ENCODE data around the gene ZIC2.

DNA sequence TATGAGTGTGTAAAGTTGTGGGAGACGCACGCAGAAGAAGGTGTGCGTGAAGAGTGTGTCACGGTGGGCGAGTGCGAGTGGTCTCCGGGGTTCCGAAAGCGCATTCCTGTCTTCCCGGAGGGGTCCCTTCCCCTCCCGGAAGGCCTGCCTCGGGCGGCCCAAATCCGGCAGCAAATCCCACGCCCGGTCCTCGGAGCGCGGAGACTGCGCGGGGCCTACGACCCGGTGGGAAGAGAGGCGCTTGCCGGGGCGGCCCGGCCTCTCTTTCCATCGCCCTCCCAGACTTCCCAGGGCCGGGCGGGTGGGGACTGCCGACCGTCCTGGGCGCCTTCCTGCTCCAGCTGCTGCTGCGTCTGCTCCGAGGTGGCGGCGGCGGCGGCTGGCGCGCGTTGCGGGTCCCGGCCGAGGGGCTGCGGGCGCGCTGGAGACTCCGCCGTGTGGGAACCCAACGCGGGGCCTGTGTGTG, 12.1 kb upstream of the ZIC2 start:
- TF ChIP-seq, protein P1, sequence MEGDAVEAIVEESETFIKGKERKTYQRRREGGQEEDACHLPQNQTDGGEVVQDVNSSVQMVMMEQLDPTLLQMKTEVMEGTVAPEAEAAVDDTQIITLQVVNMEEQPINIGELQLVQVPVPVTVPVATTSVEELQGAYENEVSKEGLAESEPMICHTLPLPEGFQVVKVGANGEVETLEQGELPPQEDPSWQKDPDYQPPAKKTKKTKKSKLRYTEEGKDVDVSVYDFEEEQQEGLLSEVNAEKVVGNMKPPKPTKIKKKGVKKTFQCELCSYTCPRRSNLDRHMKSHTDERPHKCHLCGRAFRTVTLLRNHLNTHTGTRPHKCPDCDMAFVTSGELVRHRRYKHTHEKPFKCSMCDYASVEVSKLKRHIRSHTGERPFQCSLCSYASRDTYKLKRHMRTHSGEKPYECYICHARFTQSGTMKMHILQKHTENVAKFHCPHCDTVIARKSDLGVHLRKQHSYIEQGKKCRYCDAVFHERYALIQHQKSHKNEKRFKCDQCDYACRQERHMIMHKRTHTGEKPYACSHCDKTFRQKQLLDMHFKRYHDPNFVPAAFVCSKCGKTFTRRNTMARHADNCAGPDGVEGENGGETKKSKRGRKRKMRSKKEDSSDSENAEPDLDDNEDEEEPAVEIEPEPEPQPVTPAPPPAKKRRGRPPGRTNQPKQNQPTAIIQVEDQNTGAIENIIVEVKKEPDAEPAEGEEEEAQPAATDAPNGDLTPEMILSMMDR (IDR thresholded peaks at IDR 0.05; ENCODE audit: low read depth, low read length) = no peak
- TF ChIP-seq POLR2A (IDR thresholded peaks at IDR 0.05; ENCODE audit: extremely low read depth, insufficient read length) (no peak), MYC (IDR thresholded peaks at IDR 0.05; ENCODE audit: low read depth, low read length) (no peak; the same call in 1 of the 2 replicates)
- TF ChIP-seq, protein P2, sequence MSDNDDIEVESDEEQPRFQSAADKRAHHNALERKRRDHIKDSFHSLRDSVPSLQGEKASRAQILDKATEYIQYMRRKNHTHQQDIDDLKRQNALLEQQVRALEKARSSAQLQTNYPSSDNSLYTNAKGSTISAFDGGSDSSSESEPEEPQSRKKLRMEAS (IDR thresholded peaks at IDR 0.05; ENCODE audit: low read depth, low read length) = no peak

All from NB4 (cell line).